Gastrocnemius medialis (tissue), 4 donors: Measurements from ENCODE around the gene SGCD.

Experiments
- CTCF ChIP-seq, 5 experiments: fragments of 450-650 bp in 3 of 5; fragments of 200-600 bp in 2 of 5; sonication (generic) in 2 of 5; IDR thresholded peaks in 4 of 5; conservative IDR thresholded peaks in 1 of 5; 1 replicate in 4 of 5; 2 replicates in 1 of 5; pipeline ENCODE4 v1.5.1; 2016 to 2019; ENCODE audit warnings: antibody characterized with exemption in 5 of 5, mild to moderate bottlenecking in 3 of 5, moderate library complexity in 3 of 5
- POLR2A ChIP-seq, 2 donors: fragments of 450-650 bp; IDR thresholded peaks; one replicate each; pipeline ENCODE4 v1.6.1; 2017; ENCODE audit warnings: antibody characterized with exemption in 2 of 2, mild to moderate bottlenecking in 2 of 2, moderate library complexity in 2 of 2

GRCh38 chr5:156715287-156715686 lies 388.3 kb downstream of the SGCD start:
- TF ChIP-seq CTCF (IDR thresholded peaks at IDR 0.05 in 4 of 5, conservative IDR thresholded peaks at IDR 0.05 in 1 of 5): no peak
- TF ChIP-seq POLR2A (IDR thresholded peaks at IDR 0.05): no peak
